Kidney (tissue), 14 donors: ENCODE data around the gene LAMTOR2. TPM values are rescaled to one million over a fixed set of nuclear protein-coding genes. Genes with fewer than 3 reads are reported as not detected.

Experiments
- DNase-seq, 5 donors: peaks; one replicate each; pipeline ENCODE4 v3.0.0-alpha.2; 2013 to 2020
- FAIRE-seq: peaks from 2 replicates; lab custom pipeline; 2012; peaks lifted over from hg19 to GRCh38; lab: Jason Lieb, UNC
- H3K27ac ChIP-seq, 2 donors: one replicate each; pipeline ENCODE4 v1.7.0; 2013; ENCODE audit warnings: low read depth in 2 of 2, low read length in 2 of 2, inconsistent platforms in 1 of 2
- H3K27me3 ChIP-seq: one replicate; pipeline ENCODE4 v1.7.1; 2013; ENCODE audit warnings: low read length, inconsistent platforms; ENCODE audit not compliant: control insufficient read depth, insufficient read depth
- H3K36me3 ChIP-seq, 3 donors: one replicate each; pipeline versions ENCODE4 v1.7.0 to v1.7.1; 2013; ENCODE audit warnings: low read length in 3 of 3, control low read depth in 1 of 3, inconsistent platforms in 1 of 3; ENCODE audit not compliant: insufficient read depth in 3 of 3, control insufficient read depth in 2 of 3
- H3K4me1 ChIP-seq, 3 donors: one replicate each; pipeline versions ENCODE4 v1.7.0 to v1.7.1; 2013; ENCODE audit warnings: low read length in 3 of 3, inconsistent platforms in 1 of 3, low read depth in 1 of 3; ENCODE audit not compliant: control insufficient read depth in 2 of 3, insufficient read depth in 2 of 3
- H3K4me3 ChIP-seq, 3 donors: one replicate each; pipeline versions ENCODE4 v1.7.0 to v1.8.1; 2013; ENCODE audit warnings: low read length in 3 of 3, control low read depth in 1 of 3, inconsistent platforms in 1 of 3
- H3K9ac ChIP-seq, 3 donors: one replicate each; pipeline versions ENCODE4 v1.7.0 to v1.7.1; 2013; ENCODE audit warnings: low read length in 3 of 3, control low read depth in 1 of 3, inconsistent platforms in 1 of 3
- H3K9me3 ChIP-seq, 3 donors: one replicate each; pipeline versions ENCODE4 v1.7.0 to v1.7.1; 2013; ENCODE audit warnings: low read length in 3 of 3, control low read depth in 1 of 3, inconsistent platforms in 1 of 3; ENCODE audit not compliant: control insufficient read depth in 2 of 3, insufficient read depth in 1 of 3
- CTCF ChIP-seq: IDR thresholded peaks from 3 replicates; pipeline ENCODE4 v1.5.1; 2012; ENCODE audit warnings: mild to moderate bottlenecking, moderate library complexity, borderline replicate concordance; ENCODE audit not compliant: insufficient read depth; ENCODE audit errors: extremely low read depth
- intact Hi-C: fragments of 100-400 bp; cut with DNase I; formaldehyde crosslinking; loops from one replicate; pipeline ENCODE4 v1.11.1; 2022
- polyA plus RNA-seq: library from polyadenylated mRNA; stranded (reverse); fragments of 350-450 nt; fragmentation: Illumina TruSeq; extraction: RNeasy Lipid Tissue Mini Kit (QIAGEN cat#74804); gene quantifications from one replicate; pipeline ENCODE4 v1.2.3, GENCODE V29; 2014; ENCODE audit warnings: low read depth, low replicate concordance; ENCODE audit not compliant: insufficient read depth
- total RNA-seq: library from RNA; stranded (reverse); fragmentation: NEBNext Ultra II Directional; extraction: Animal tissue kit (Norgen Biotek cat#: 25700); gene quantifications from one replicate; pipeline ENCODE4 v1.2.1, GENCODE V29; 2021
- donor health status: control.
- donor health status: control.
- donor health status: control.
- donor health status: control.
- donor health status: control.
- donor health status: DM: yes; HTN: yes; CAD: no.
- donor health status: Normal renal cell carcinoma (clear cell type).

Gene LAMTOR2
- total and polyA plus RNA-seq, 2 donors from 2014 or later = 50.8 to 200 TPM

- DNase-seq = no peak
- Histone ChIP-seq H3K9ac (no peak overlapping the region), H3K4me3 (no peak overlapping the region), H3K4me1 (peaks cover 0 to 7% (median 6%) of the 10 kb centered on the region in 3 donors), H3K27ac (no peak overlapping the region), H3K27me3 (no peaks in the 10 kb centered on the region), H3K36me3 (peaks cover 0 to 7% (median 4%) of the 10 kb centered on the region in 3 donors), H3K9me3 (no peaks in the 10 kb centered on the region)
- TF ChIP-seq CTCF = no peak
- intact Hi-C loops = no loop called here
- no peak for FAIRE-seq
These were observed 3.4 kb upstream of the LAMTOR2 start for GRCh38 chr1:156051011-156051725.

GRCh38 chr1:156052862-156053767 lies 1.5 kb upstream of the LAMTOR2 start:
- peaks cover 0 to 7% (median 6%) of the 10 kb centered on the region in 3 donors for H3K4me1 ChIP-seq
- FAIRE-seq (no peak), DNase-seq (peak; percentile 87 to 93 (median 90))
- no peaks in the 10 kb centered on the region for H3K27me3 ChIP-seq
- peak overlapping the region; percentile 23 to 51 for H3K27ac ChIP-seq
- peak; percentile 20 for TF ChIP-seq CTCF
- peaks cover 0 to 11% (median 3%) of the 10 kb centered on the region in 3 donors for H3K36me3 ChIP-seq
- H3K9ac ChIP-seq = peak overlapping the region; percentile 34 to 61 (median 54)
- H3K9me3 ChIP-seq = no peaks in the 10 kb centered on the region
- intact Hi-C loops = no loop called here
- peak overlapping the region; percentile 69 to 85 (median 79) for H3K4me3 ChIP-seq

GRCh38 chr1:156053768-156054499 lies 648 bp upstream of the LAMTOR2 start, which contains the start of gene UBQLN4:
TSS of gene UBQLN4 (minus strand) at chr1:156053798. CDS start at chr1:156053701, 97 bp downstream.
- peak; percentile 58 for TF ChIP-seq CTCF
- Histone ChIP-seq H3K9me3 (no peaks in the 10 kb centered on the region), H3K27ac (peak within 1 kb of the TSS; percentile 93 to 95), H3K36me3 (peaks cover 0 to 7% (median 3%) of the 10 kb centered on the region in 3 donors), H3K27me3 (no peaks in the 10 kb centered on the region), H3K4me1 (peaks cover 0 to 7% (median 6%) of the 10 kb centered on the region in 3 donors), H3K9ac (peak within 1 kb of the TSS; percentile 54 to 86 (median 82)), H3K4me3 (peak within 1 kb of the TSS; percentile 79 to 94 (median 83))
- intact Hi-C loops = no loop called here
- DNase-seq (peak; percentile 92 to 96 (median 96)), FAIRE-seq (no peak)
